Measurements from ENCODE around the gene KCNIP1.

GRCh38 chr5:170716396-170716795, 212.6 kb downstream of the KCNIP1 start:
- TF ChIP-seq ATF3 (IDR thresholded peaks at IDR 0.05; ENCODE audit: insufficient read depth, low read depth, low read length) (no peak), JUND (IDR thresholded peaks at IDR 0.05; ENCODE audit: low read length) (no peak), CTCF (IDR thresholded peaks at IDR 0.05; ENCODE audit: control extremely low read depth in 1 of 3, insufficient read depth in 1 of 3, low read depth in 1 of 3, low read length in 3 of 3) (no peak), CHD2 (IDR thresholded peaks at IDR 0.05; ENCODE audit: low read length) (no peak), CREB1 (IDR thresholded peaks at IDR 0.05) (no peak), SUZ12 (IDR thresholded peaks at IDR 0.05; ENCODE audit: low read length) (no peak), EZH2 (IDR thresholded peaks at IDR 0.05; ENCODE audit: low read depth, low read length, severe bottlenecking) (no peak), PHF8 (conservative IDR thresholded peaks at IDR 0.05; ENCODE audit: low read depth, low read length) (no peak), CHD1 (IDR thresholded peaks at IDR 0.05; ENCODE audit: low read depth, low read length) (no peak), POLR2AphosphoS5 (IDR thresholded peaks at IDR 0.05; ENCODE audit: low read depth, low read length) (no peak), SP1 (IDR thresholded peaks at IDR 0.05; ENCODE audit: low read depth, low read length) (no peak), POLR2A (IDR thresholded peaks at IDR 0.05; ENCODE audit: control extremely low read depth in 1 of 2, low read depth in 2 of 2, low read length in 2 of 2) (no peak), YY1 (IDR thresholded peaks at IDR 0.05; ENCODE audit: low read depth, low read length) (no peak)

Measured in H1 (cell line).